HTR-8/SVneo (cell line): Measurements from ENCODE around the gene EEF1AKMT3.

ENCODE experiments used
- DNase-seq: peaks from one replicate; pipeline ENCODE4 v3.0.0; 2011; ENCODE audit warnings: low spot score, mixed read lengths; ENCODE audit not compliant: insufficient read length
- FAIRE-seq: peaks from 2 replicates; lab custom pipeline; 2011; peaks lifted over from hg19 to GRCh38; lab: Jason Lieb, UNC

EEF1AKMT3 gene

DNA sequence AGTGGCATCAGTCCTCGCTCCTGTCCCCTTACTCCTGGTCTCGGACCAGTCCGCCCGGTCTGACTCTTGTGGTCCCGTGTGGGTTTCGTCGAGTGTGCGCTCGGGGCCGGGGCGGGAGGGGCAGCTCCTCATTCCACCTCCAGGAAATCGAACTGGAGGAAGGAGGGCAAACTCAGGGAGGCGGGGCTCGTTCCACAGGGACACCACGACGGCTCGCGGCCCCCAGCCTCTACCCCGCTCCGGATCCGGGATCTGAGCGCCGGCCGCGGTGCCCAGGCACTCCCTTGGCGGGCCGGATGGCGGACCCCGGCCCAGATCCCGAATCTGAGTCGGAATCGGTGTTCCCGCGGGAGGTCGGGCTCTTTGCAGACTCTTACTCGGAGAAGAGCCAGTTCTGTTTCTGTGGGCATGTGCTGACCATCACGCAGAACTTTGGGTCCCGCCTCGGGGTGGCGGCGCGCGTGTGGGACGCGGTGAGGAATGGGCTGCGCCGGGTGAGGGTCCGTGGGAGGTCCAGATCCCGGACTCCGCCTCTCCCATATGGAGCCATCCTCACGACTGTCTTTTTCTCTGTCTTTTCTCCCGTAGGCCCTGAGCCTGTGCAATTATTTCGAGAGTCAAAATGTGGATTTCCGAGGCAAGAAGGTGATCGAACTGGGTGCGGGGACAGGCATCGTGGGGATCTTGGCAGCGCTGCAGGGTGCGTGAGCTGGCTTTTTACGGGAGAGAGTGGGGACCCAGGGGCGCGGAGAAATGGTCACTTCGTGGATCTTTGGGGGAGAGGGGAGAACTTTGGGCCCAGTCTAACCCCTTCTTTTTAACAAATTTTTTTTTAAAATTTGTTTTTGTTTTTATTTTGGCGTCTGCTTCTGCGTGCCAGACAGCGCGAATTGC, at the start of gene EEF1AKMT3:
TSS of gene EEF1AKMT3 (plus strand) at position 186 of the 894 bp plus-strand sequence. CDS start at position 297, 111 bp downstream.
- DNase-seq: peak; percentile 57

GRCh38 chr12:57722716-57723629, 49.4 kb upstream of the EEF1AKMT3 start:
- DNase-seq: no peak
- no peak for FAIRE-seq

More for the DNA sequence above, at the start of gene EEF1AKMT3:
- FAIRE-seq: no peak

DNA sequence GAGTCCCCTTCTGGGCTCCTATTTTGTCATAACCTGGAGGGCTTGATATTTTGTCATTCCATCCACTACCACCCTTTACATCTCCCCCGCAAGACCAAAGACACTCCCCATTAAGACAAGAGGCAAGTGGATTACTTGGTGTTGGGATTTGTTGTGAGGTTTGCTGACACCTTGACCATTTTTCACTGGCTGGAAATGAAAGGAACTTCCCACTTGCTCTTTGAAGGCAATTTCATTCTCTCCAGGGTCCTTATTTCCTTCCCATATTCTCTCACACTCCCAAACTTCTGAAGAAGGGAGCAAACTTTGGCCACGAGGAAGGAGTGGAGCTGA, 48.8 kb upstream of the EEF1AKMT3 start:
- FAIRE-seq: no peak
- DNase-seq: no peak

DNA sequence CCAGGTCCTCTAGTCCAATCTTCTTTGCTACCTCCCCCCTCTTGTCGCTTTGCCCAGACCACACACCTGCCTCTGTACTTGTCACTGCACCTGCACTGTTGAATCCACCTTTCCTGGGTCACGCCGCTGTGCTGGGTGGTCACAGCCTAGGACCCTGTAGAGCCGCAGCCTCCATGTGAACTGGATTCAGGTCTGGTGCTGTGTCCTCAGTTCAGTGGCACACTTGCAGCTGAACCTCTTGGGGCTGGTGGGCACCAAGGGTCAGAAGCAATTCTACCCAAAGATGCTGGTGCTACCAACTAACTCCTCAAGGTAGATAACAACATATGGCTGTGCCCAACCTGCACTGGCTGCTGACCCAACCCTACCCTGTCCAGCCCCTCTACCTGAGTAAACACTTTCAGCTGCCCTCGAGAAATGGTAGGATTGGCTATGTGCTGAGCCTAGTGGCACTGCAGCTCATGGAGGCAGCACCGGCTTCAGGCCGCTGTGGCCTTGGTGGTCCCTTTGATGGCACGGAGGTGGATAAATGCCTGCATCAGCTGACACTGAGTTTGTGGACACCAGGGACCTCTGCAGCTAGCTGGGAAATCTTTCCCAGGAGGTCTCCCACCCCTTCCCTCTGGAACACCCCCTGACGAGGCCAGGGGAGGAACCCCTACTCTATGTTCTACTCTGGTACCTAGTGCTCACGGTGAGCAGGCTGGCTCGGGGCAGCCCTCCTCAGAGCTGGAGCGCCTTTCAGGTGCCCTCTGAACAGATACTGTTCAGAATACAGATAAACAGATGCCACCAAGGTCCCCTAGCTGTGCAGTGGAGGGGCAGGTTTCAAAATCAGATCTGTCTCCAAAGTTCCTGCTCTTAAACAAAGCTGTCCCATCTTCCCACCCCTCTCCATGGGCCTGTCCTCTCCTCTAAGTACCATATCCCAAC, 48.1 kb upstream of the EEF1AKMT3 start:
- no peak for DNase-seq
- FAIRE-seq: no peak

- no peak for FAIRE-seq
- DNase-seq: no peak
These were observed 47.3 kb upstream of the EEF1AKMT3 start for GRCh38 chr12:57724936-57725740.

- FAIRE-seq: no peak
These were observed 46.6 kb upstream of the EEF1AKMT3 start for GRCh38 chr12:57725851-57726150.

GRCh38 chr12:57726151-57726883, 46.1 kb upstream of the EEF1AKMT3 start:
- DNase-seq: peak; percentile 96
- peak; percentile 97 for FAIRE-seq

More at GRCh38 chr12:57725851-57726150, 46.6 kb upstream of the EEF1AKMT3 start:
- DNase-seq: no peak

DNA sequence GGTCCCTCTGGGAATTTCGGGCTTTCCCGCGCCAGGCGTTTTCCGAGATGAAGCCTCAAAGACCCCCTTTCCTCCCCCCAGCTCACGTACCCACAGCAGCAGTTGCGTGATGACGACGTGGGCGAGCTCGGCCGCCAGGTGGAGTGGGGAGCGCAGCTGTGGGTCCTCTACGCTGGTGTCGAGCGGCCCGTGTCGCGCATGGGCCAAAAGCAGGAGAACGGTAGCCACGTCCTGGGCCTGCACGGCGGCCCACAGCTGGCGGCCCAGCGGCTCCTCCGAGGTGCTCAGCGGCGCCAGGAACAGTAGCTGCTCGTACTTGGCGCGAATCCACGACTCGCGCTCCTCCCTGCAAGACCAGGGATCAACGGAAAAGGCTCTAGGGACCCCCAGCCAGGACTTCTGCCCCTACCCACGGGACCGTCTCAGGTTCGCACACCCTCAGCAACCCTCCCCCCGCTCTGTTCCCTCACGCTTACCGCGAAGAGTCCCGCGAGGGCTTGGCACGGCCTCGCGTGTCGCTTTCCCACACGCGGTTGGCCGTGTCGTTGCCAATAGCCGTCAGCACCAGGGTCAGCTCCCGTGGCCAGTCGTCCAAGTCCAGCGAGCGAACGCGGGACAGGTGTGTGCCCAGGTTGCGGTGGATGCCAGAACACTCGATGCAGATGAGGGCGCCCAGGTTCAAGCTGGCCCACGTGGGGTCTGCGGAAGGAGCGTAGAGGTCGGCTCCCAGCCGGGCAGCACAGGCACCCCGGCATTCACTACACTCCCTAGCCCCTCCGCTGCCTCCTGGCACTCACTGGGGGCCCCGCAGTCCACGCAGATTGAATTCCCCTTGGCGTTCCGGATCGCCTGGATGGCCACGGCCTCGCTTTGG, 45.3 kb upstream of the EEF1AKMT3 start:
- DNase-seq (no peak), FAIRE-seq (no peak)

DNA sequence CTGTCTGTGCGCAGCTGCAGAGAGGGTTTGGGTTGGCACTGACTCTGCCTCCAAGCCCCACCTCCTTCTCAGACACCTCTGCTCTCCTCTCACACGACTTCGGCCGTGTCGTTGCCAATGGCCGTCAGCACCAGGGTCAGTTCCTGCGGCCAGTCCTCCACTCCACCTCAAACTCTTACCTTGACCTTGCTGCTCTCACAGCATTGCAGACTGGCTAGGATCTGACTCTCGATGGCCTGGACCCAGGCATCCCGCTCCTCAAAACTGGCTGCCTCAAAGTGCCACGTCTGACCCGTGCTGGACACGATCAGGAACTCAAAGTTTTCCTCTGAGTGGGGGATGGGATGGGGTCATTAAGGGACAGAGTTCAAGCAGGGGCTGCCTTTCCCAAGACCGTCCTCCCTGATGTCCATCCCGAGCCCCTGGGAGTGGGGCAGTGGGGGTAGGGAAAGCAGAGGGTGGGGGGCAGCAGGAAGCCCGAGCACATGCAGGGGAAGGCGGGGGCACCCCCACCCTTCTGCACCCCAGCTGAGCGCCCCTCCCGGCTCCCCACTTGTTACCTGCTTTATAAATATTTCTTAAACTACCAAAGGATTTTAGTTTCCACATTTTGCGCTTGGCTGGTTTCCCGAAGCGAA, 44.5 kb upstream of the EEF1AKMT3 start:
- no peak for FAIRE-seq

GRCh38 chr12:57729321-57729844, 43.0 kb upstream of the EEF1AKMT3 start:
- no peak for FAIRE-seq
- DNase-seq: no peak

More for the DNA sequence above, 44.5 kb upstream of the EEF1AKMT3 start:
- no peak for DNase-seq

DNA sequence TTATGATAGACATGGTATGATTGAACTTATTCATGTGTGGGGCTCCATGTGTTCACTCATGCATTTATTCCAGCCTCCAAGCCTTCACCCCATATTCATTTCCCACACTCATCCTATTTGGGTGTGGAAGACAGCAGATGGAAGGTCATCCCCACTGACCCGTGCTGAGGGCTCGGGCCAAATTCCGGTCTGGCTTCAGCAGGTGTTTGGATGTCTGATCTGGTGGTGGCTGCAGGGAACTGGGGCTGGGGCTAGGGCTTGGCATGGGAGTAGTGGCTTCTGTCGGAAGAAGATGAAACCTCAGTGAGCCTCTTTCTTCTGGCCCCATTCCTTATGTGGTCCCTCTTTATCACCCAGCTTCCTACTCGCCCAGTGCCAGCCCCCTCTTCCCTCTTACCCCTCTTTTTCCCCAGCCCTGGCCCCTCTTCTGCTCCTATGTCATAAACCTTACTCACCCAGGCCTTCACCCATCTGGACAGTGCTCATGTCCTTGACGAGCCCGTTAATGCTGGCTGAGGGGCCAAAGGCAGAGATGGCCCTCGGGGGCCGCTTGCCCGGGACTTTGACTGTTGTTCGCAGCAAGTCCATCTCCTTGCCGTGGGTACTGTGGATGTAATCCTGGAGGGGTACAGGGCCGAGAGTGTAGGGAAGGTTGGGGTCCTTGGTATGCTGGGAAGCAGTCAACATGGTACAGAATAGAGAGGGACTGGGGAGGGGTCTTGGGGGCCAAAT, 41.9 kb upstream of the EEF1AKMT3 start:
- no peak for FAIRE-seq

DNA sequence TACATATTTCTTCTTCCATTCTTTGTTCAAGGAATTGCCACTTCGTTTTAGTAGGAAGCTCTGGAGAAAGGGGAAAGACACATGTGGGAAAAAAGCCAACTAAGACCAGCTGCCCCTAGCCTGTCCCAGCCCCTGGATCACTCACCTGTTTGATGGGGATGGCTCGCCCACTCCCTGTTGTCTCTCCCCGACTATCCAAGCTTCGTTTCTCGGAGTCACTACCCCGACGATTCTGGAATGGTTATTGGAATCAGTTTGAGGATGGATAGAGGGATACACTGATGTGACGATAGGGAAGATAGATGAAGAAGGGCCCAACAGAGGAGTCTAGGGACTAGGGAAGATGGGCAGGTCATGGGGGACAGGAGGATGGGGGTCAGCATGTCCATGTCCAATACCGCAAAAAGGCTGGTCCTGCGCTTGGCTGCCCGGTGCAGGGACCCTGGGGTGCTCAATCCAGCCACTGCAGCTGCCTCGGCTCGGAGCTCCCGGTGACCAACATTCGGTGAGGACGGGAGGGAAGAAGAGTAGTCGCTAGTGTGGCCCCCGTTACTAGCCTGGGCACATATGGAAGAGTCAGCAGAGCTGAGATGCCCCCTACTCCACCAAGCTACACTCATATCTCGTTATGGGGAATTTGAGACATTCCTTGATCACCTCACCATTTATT, 40.9 kb upstream of the EEF1AKMT3 start:
- FAIRE-seq (no peak), DNase-seq (no peak)

More for the DNA sequence above, 41.9 kb upstream of the EEF1AKMT3 start:
- no peak for DNase-seq

DNA sequence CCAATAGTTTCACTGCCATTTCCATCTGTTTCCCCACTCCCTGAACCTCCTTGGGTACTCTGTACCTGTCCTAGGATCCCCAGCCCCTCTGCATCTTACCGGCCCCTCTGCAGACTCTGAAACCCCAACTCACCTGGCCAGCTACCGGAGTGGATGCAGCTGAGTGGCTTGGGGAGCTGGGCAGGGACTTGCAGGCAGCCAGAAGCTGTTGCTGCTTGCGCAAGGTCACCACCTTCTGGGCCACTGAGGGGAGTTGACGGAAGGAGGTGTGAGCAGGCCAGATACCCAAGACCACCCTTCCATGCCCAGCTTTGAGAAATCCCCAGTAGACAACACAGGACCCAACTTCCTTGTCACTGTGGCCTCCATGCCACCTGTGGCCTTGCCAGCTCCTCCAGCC, 40.1 kb upstream of the EEF1AKMT3 start:
- DNase-seq: no peak
- no peak for FAIRE-seq

GRCh38 chr12:57732726-57733593, 39.5 kb upstream of the EEF1AKMT3 start:
- no peak for FAIRE-seq
- no peak for DNase-seq

- DNase-seq: no peak
- no peak for FAIRE-seq
These were observed 38.5 kb upstream of the EEF1AKMT3 start for GRCh38 chr12:57733928-57734327.
